CD4-positive, alpha-beta T cell (primary cell): Measurements from ENCODE around the gene PRMT1. TPM values are rescaled to one million over a fixed set of nuclear protein-coding genes. Genes with fewer than 3 reads are reported as not detected.

Experiments
- ATAC-seq: fragments of 200-7000 bp; cut with Tn5 transposase; one replicate; pipeline ENCODE4 v1.10.0; 2022; ENCODE audit warnings: mild to moderate bottlenecking; ENCODE audit not compliant: poor library complexity
- CTCF ChIA-PET: fragments of 350-600 bp; sonication (Branson Sonifier 250); formaldehyde crosslinking; loops from one replicate; lab custom pipeline; 2021; ENCODE audit warnings: antibody characterized with exemption, inconsistent platforms; lab: Charles Lee
- POLR2A ChIA-PET: fragments of 350-600 bp; sonication (Branson Sonifier 250); formaldehyde crosslinking; loops from one replicate; lab custom pipeline; 2021; ENCODE audit warnings: antibody characterized with exemption, inconsistent platforms; lab: Charles Lee
- DNase-seq, 14 experiments: peaks; one replicate each; pipeline ENCODE4 v3.0.0-alpha.2; 2013 to 2020; ENCODE audit warnings: mixed read lengths in 2 of 14
- H3K27ac ChIP-seq, 2 donors: one replicate each; pipeline versions ENCODE4 v1.5.1 to v1.7.0; 2013; ENCODE audit warnings: low read length in 2 of 2, low read depth in 1 of 2, mild to moderate bottlenecking in 1 of 2
- H3K27me3 ChIP-seq, 2 experiments: 1 replicate in 1 of 2; 2 replicates in 1 of 2; pipeline versions ENCODE4 v1.6.1 to v1.7.0; 2013; ENCODE audit warnings: low read length in 2 of 2, control low read depth in 1 of 2, mild to moderate bottlenecking in 1 of 2, moderate library complexity in 1 of 2; ENCODE audit not compliant: insufficient read depth in 2 of 2, control insufficient read depth in 1 of 2
- H3K36me3 ChIP-seq: one replicate; pipeline ENCODE4 v1.6.1; 2013; ENCODE audit warnings: low read length, control low read depth; ENCODE audit not compliant: insufficient read depth
- H3K4me1 ChIP-seq: one replicate; pipeline ENCODE4 v1.6.1; 2013; ENCODE audit warnings: low read length, control low read depth; ENCODE audit not compliant: insufficient read depth
- H3K4me3 ChIP-seq: one replicate; pipeline ENCODE4 v1.5.1; 2013; ENCODE audit warnings: mild to moderate bottlenecking, low read length, moderate library complexity
- H3K9me3 ChIP-seq, 2 experiments: 1 replicate in 1 of 2; 2 replicates in 1 of 2; pipeline versions ENCODE4 v1.6.1 to v1.7.0; 2013; ENCODE audit warnings: low read length in 2 of 2, mild to moderate bottlenecking in 2 of 2, control low read depth in 1 of 2, moderate library complexity in 1 of 2; ENCODE audit not compliant: control insufficient read depth in 1 of 2, insufficient read depth in 1 of 2
- H3K27ac Mint-ChIP-seq: one replicate; pipeline ENCODE4 v1.8.0; 2020; ENCODE audit warnings: mixed read lengths
- H3K27me3 Mint-ChIP-seq: one replicate; pipeline ENCODE4 v1.8.0; 2021; ENCODE audit warnings: mixed read lengths
- H3K36me3 Mint-ChIP-seq: one replicate; pipeline ENCODE4 v1.8.0; 2021; ENCODE audit warnings: low read depth, mixed read lengths
- H3K4me1 Mint-ChIP-seq: one replicate; pipeline ENCODE4 v1.8.0; 2021; ENCODE audit warnings: low read depth, mixed read lengths
- H3K4me3 Mint-ChIP-seq: one replicate; pipeline ENCODE4 v1.8.0; 2020; ENCODE audit warnings: mild to moderate bottlenecking, mixed read lengths
- H3K9me3 Mint-ChIP-seq: one replicate; pipeline ENCODE4 v1.8.0; 2020; ENCODE audit warnings: mixed read lengths
- intact Hi-C, 2 experiments: fragments of 100-400 bp; cut with DNase I in 1 of 2; cut with micrococcal nuclease in 1 of 2; formaldehyde crosslinking; loops; one replicate each; pipeline versions ENCODE4 v1.15.1 to v1.9.0; 2023 to 2025; cut with DNase I, micrococcal nuclease
- total RNA-seq, 174 experiments: library from RNA in 2 of 174; stranded (reverse) in 2 of 174; gene quantifications; one replicate each; pipeline ENCODE4 v1.2.3 and lab custom pipeline; 2021 to 2026
- TF ChIP-seq, protein P1 (sequence below): fragments of 200-600 bp; IDR thresholded peaks from one replicate; pipeline ENCODE4 v1.8.0; 2022; ENCODE audit warnings: antibody characterized with exemption, mild to moderate bottlenecking

Gene PRMT1
- total RNA-seq, 2 experiments from 2014 or later, result 41.5 to 46.4 TPM

DNA sequence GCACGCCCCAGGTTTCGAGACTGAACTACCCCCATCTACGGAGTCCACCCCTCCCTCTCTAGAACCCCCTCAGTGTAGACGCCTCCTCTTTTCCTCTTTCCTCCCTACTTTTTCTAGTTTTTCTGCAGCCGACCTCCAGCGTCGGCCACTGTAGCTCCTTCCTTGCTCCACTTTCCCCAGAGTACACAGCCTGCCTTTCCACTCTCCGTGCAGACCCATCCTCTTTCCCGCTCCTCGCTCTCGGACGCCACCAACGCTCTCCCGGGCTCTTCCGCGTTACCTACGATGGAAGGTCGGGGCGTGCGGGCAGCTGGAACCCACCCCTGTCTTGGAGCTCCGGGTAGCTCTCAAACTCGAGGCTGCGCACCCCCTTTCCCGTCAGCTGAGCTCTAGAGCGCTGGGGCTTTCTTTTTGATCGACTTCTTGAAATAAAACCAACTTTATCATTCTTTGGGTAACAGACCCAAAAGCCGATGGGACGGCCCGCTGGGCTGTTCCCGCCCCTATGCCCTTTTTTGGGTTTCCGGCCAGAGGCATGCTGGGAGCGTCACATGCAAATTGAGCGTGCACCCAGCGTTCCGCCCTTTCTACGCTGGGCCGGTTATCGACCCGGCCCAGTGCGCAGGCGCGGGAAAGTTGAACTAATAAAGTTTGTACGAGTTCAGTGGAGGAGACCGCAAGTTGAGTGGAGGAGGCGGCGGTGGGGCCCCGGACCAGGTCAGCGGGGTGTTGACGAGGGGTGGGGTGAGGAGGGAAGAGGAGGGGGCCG is 11.5 kb upstream of the PRMT1 start, which contains the start of the genes BCL2L12 and IRF3:
TSS of gene BCL2L12 (plus strand) at position 583 of the 769 bp plus-strand sequence. CDS start 760 bp downstream, outside the sequence.
TSS of gene IRF3 (minus strand) at position 507 of the 769 bp plus-strand sequence. CDS start 1,019 bp downstream, outside the sequence.
- ATAC-seq (peak; percentile 78), DNase-seq (peak; percentile 99 to 100 (median 99))
- peaks cover 44% of the 10 kb centered on the region for H3K4me1 ChIP-seq
- peaks cover 18% of the 10 kb centered on the region for H3K4me1 Mint-ChIP-seq
- H3K27me3 ChIP-seq, result no peaks in the 10 kb centered on the region
- H3K27ac ChIP-seq, result peak within 1 kb of the TSS; percentile 57 to 90
- peaks cover 29% of the 10 kb centered on the region for H3K36me3 Mint-ChIP-seq
- H3K27ac Mint-ChIP-seq, result peak within 1 kb of the TSS; percentile 88
- intact Hi-C loops, result loop anchor here (1.0 to 10.0 kb wide), 6 partner anchors 10 to 1411 kb away; partner anchors contain the start of genes CARD8 (in 1 of the 2), PRR12 (in 1 of the 2) and SCAF1 (in 1 of the 2)
- H3K27me3 Mint-ChIP-seq, result no peaks in the 10 kb centered on the region
- H3K4me3 Mint-ChIP-seq, result peak within 1 kb of the TSS; percentile 95
- TF ChIP-seq, protein P1, sequence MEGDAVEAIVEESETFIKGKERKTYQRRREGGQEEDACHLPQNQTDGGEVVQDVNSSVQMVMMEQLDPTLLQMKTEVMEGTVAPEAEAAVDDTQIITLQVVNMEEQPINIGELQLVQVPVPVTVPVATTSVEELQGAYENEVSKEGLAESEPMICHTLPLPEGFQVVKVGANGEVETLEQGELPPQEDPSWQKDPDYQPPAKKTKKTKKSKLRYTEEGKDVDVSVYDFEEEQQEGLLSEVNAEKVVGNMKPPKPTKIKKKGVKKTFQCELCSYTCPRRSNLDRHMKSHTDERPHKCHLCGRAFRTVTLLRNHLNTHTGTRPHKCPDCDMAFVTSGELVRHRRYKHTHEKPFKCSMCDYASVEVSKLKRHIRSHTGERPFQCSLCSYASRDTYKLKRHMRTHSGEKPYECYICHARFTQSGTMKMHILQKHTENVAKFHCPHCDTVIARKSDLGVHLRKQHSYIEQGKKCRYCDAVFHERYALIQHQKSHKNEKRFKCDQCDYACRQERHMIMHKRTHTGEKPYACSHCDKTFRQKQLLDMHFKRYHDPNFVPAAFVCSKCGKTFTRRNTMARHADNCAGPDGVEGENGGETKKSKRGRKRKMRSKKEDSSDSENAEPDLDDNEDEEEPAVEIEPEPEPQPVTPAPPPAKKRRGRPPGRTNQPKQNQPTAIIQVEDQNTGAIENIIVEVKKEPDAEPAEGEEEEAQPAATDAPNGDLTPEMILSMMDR, result no peak
- ChIA-PET CTCF (interaction anchor here (0.8 to 1.6 kb wide), 4 partner anchors 13 to 192 kb away, joined by 3 to 4 read pairs (median 4); no protein-coding TSS in a partner anchor), POLR2A (interaction anchor here (0.9 to 6.7 kb wide), 10 partner anchors 10 to 214 kb away, joined by 4 to 125 read pairs (median 9); partner anchors contain the start of genes FUZ, NOSIP, PIH1D1 and PRMT1)
- peaks cover 25% of the 10 kb centered on the region for H3K36me3 ChIP-seq
- H3K9me3 ChIP-seq, result no peaks in the 10 kb centered on the region
- peak within 1 kb of the TSS; percentile 62 for H3K4me3 ChIP-seq
- no peaks in the 10 kb centered on the region for H3K9me3 Mint-ChIP-seq

- peaks cover 19% of the 10 kb centered on the region for H3K36me3 ChIP-seq
- Mint-ChIP-seq H3K4me3 (peak overlapping the region; percentile 95), H3K27me3 (no peaks in the 10 kb centered on the region), H3K9me3 (no peaks in the 10 kb centered on the region), H3K36me3 (peaks cover 29% of the 10 kb centered on the region), H3K27ac (peak overlapping the region; percentile 88), H3K4me1 (peaks cover 18% of the 10 kb centered on the region)
- intact Hi-C loops, result loop anchor here (1.0 to 10.0 kb wide), 2 partner anchors 9 to 1411 kb away; partner anchors contain the start of gene CARD8 (in 1 of the 2)
- ChIA-PET CTCF (interaction anchor here (0.8 to 1.5 kb wide), 3 partner anchors 13 to 25 kb away, joined by 3 to 4 read pairs (median 4); no protein-coding TSS in a partner anchor), POLR2A (interaction anchor here (0.9 to 6.7 kb wide), 6 partner anchors 10 to 214 kb away, joined by 5 to 125 read pairs (median 25); partner anchors contain the start of genes PIH1D1, PRMT1, PRR12 and RRAS)
- ATAC-seq, result peak; percentile 3
- peak overlapping the region; percentile 57 to 90 for H3K27ac ChIP-seq
- no peaks in the 10 kb centered on the region for H3K27me3 ChIP-seq
- TF ChIP-seq, protein P1, result no peak
- peak overlapping the region; percentile 62 for H3K4me3 ChIP-seq
- H3K9me3 ChIP-seq, result no peaks in the 10 kb centered on the region
- DNase-seq, result no peak
- peaks cover 44% of the 10 kb centered on the region for H3K4me1 ChIP-seq
Observed at GRCh38 chr19:49666120-49666444, 11.0 kb upstream of the PRMT1 start.

GRCh38 chr19:49667473-49667872 is 9.6 kb upstream of the PRMT1 start:
- no peaks in the 10 kb centered on the region for H3K9me3 Mint-ChIP-seq
- H3K4me1 Mint-ChIP-seq, result peaks cover 26% of the 10 kb centered on the region
- no peaks in the 10 kb centered on the region for H3K27me3 Mint-ChIP-seq
- intact Hi-C loops, result loop anchor here in 1 of 2 experiments (1.0 to 10.0 kb wide), 2 partner anchors 23 to 1413 kb away; partner anchors contain the start of gene CARD8
- no peak overlapping the region for H3K4me3 ChIP-seq
- H3K36me3 ChIP-seq, result peaks cover 7% of the 10 kb centered on the region
- H3K27ac ChIP-seq, result no peak overlapping the region
- CTCF ChIA-PET, result interaction anchor here (1.4 kb wide), 1 partner anchor 87 kb away, joined by 3 read pairs; the partner anchor contains the start of gene NOSIP
- no peaks in the 10 kb centered on the region for H3K27me3 ChIP-seq
- ATAC-seq, result no peak
- H3K4me3 Mint-ChIP-seq, result peak overlapping the region; percentile 95
- peak overlapping the region; percentile 40 for H3K27ac Mint-ChIP-seq
- peaks cover 29% of the 10 kb centered on the region for H3K36me3 Mint-ChIP-seq
- TF ChIP-seq, protein P1, result no peak
- no peak for DNase-seq
- POLR2A ChIA-PET, result interaction anchor here (1.3 to 1.5 kb wide), 2 partner anchors 9 to 172 kb away, joined by 4 to 6 read pairs; partner anchors contain the start of genes PRMT1 and RPS11
- H3K4me1 ChIP-seq, result peaks cover 42% of the 10 kb centered on the region
- H3K9me3 ChIP-seq, result no peaks in the 10 kb centered on the region
